Measurements from ENCODE around the gene FDX2.

GRCh38 chr19:10318807-10319682 is 3.2 kb upstream of the FDX2 start:
- TF ChIP-seq GATA2 (IDR thresholded peaks at IDR 0.05; ENCODE audit: low read depth, low read length) (no peak), GATA3 (IDR thresholded peaks at IDR 0.05; ENCODE audit: low read depth, low read length) (no peak)

Data from SH-SY5Y (cell line).